Metanephros (tissue), 1 donor: ENCODE data around the gene CHMP1B. TPM values are rescaled to one million over a fixed set of nuclear protein-coding genes. Genes with fewer than 3 reads are reported as not detected.

Experiments used
- total RNA-seq: library from RNA; depleted of rRNA; stranded (reverse); fragments of >200 nt; gene quantifications from one replicate; pipeline ENCODE4 v1.2.3, GENCODE V29; 2014

CHMP1B gene, protein sequence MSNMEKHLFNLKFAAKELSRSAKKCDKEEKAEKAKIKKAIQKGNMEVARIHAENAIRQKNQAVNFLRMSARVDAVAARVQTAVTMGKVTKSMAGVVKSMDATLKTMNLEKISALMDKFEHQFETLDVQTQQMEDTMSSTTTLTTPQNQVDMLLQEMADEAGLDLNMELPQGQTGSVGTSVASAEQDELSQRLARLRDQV
- total RNA-seq, result 52.4 TPM

DNA sequence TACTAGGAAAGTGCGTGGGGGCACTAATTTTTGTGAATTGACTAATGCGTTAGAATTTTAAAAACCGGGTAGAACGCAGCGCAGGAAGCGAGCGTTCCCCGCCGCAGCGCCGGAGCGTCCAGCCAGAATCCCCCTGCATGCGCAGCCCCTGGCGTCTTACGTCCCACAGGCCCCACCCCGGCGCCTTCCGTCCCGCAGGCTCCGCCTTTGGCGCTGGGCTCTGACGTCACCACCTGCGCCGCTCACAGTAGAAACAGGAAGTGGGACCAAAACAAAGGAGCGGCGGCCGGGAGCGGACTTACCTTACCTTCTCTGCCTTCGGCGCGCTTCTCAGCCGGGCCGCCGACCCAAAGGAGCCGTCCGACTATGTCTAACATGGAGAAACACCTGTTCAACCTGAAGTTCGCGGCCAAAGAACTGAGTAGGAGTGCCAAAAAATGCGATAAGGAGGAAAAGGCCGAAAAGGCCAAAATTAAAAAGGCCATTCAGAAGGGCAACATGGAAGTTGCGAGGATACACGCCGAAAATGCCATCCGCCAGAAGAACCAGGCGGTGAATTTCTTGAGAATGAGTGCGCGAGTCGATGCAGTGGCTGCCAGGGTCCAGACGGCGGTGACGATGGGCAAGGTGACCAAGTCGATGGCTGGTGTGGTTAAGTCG, at the start of gene CHMP1B:
Gene CHMP1B (plus strand): TSS at position 268 of the 660 bp plus-strand sequence. CDS start 99 bp downstream, at position 367.

Other genes with a start within 250 kb of the CHMP1B start
- gene SLC35G4, start 241.8 kb upstream of the CHMP1B start, total RNA-seq, result not detected
- 1.8 TPM for gene GNAL, start 162.1 kb upstream of the CHMP1B start, total RNA-seq
- gene MPPE1, start 56.9 kb downstream of the CHMP1B start, total RNA-seq, result 40.9 TPM
- 116 TPM for gene IMPA2, start 130.1 kb downstream of the CHMP1B start, total RNA-seq
- gene ANKRD62, start 242.4 kb downstream of the CHMP1B start, total RNA-seq, result not detected